ENCODE results near the gene WLS.

Gene WLS

DNA sequence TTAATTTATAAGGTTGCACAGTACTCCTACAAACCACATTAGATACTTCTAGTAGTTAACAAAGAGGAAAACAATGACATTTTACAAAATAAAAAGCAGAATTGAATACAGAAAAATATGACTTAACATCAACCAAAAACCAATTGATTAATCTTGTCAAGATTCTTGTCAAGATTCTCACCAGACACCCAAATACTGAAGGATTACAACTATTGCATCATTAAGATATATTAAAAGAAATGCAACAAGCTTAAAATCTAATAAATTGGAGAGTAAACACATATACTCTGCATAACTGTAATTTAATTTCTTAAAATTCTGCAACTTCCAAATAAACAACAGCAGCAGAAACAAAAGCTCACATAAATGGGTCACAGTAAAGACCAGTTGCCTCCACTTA lies 4.7 kb downstream of the WLS start:
- Histone ChIP-seq H3K4me3 (IDR thresholded peaks at IDR 0.05; ENCODE audit: insufficient read depth, low read depth, low read length) (no peak overlapping the region), H3K9ac (no peak overlapping the region), H2AFZ (ENCODE audit: low read depth) (no peak overlapping the region), H3K36me3 (ENCODE audit: insufficient read depth) (no peaks in the 10 kb centered on the region), H3K27ac (no peak overlapping the region), H3K79me2 (ENCODE audit: insufficient read depth, low read depth) (no peaks in the 10 kb centered on the region), H4K20me1 (ENCODE audit: insufficient read depth) (no peaks in the 10 kb centered on the region), H3K27me3 (ENCODE audit: insufficient read depth, low read depth) (no peaks in the 10 kb centered on the region), H3K4me1 (ENCODE audit: low read depth, poor library complexity, severe bottlenecking) (no peaks in the 10 kb centered on the region), H3K4me2 (no peak overlapping the region)
- TF ChIP-seq, protein P1, sequence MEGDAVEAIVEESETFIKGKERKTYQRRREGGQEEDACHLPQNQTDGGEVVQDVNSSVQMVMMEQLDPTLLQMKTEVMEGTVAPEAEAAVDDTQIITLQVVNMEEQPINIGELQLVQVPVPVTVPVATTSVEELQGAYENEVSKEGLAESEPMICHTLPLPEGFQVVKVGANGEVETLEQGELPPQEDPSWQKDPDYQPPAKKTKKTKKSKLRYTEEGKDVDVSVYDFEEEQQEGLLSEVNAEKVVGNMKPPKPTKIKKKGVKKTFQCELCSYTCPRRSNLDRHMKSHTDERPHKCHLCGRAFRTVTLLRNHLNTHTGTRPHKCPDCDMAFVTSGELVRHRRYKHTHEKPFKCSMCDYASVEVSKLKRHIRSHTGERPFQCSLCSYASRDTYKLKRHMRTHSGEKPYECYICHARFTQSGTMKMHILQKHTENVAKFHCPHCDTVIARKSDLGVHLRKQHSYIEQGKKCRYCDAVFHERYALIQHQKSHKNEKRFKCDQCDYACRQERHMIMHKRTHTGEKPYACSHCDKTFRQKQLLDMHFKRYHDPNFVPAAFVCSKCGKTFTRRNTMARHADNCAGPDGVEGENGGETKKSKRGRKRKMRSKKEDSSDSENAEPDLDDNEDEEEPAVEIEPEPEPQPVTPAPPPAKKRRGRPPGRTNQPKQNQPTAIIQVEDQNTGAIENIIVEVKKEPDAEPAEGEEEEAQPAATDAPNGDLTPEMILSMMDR (conservative IDR thresholded peaks at IDR 0.05; ENCODE audit: low read depth, low read length), result no peak

DNA sequence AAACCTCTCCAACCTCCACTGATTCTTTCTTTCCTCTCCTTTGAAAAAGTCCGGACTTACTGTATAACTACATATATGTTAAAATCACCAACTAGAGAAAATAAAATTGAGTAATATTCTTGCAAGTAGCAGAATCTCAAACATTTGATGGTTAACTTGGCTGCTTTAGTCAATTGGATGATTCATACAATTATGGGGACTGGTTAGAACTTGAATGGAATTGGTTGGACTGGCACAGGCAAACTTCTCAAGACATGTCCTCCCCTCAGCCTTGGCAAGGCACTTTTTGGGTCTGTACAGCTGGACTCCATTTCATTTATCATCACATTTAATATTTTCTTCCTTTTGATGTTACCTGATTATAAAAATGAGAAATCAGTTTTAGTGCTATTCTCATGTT lies 6.5 kb downstream of the WLS start:
- Histone ChIP-seq H4K20me1 (ENCODE audit: insufficient read depth) (no peaks in the 10 kb centered on the region), H3K36me3 (ENCODE audit: insufficient read depth) (no peaks in the 10 kb centered on the region), H3K4me1 (ENCODE audit: low read depth, poor library complexity, severe bottlenecking) (no peaks in the 10 kb centered on the region), H3K4me3 (IDR thresholded peaks at IDR 0.05; ENCODE audit: insufficient read depth, low read depth, low read length) (no peak overlapping the region), H3K79me2 (ENCODE audit: insufficient read depth, low read depth) (no peaks in the 10 kb centered on the region), H2AFZ (ENCODE audit: low read depth) (no peak overlapping the region), H3K27me3 (ENCODE audit: insufficient read depth, low read depth) (no peaks in the 10 kb centered on the region), H3K4me2 (no peak overlapping the region), H3K27ac (no peak overlapping the region), H3K9ac (no peak overlapping the region)
- TF ChIP-seq, protein P1 (conservative IDR thresholded peaks at IDR 0.05; ENCODE audit: low read depth, low read length), result no peak

DNA sequence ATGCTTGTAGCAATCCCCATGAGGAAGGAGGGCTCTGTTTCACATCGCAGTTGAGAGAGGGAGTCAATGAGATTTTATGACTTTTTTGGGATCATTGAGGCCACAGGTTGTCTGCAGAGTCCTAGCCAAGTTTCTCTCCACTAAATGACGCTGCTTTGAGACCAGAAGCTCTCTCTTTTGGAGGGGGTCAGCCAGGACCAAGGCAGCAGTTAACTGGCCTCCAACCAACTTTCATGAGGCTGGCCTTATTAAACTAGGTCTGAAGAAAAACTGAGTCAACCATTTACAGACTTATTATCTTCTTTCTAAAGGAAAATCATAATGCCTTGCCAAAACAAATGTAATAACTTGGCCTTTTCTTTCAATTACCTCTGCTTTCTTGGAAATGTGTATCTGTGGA lies 8.6 kb downstream of the WLS start:
- H2AFZ ChIP-seq (ENCODE audit: low read depth), result no peak overlapping the region
- no peaks in the 10 kb centered on the region for H3K27me3 ChIP-seq (ENCODE audit: insufficient read depth, low read depth)
- no peak overlapping the region for H3K4me3 ChIP-seq (IDR thresholded peaks at IDR 0.05; ENCODE audit: insufficient read depth, low read depth, low read length)
- TF ChIP-seq, protein P1 (conservative IDR thresholded peaks at IDR 0.05; ENCODE audit: low read depth, low read length), result no peak
- H3K27ac ChIP-seq, result no peak overlapping the region
- no peak overlapping the region for H3K4me2 ChIP-seq
- H3K9ac ChIP-seq, result no peak overlapping the region
- no peaks in the 10 kb centered on the region for H4K20me1 ChIP-seq (ENCODE audit: insufficient read depth)
- H3K36me3 ChIP-seq (ENCODE audit: insufficient read depth), result no peaks in the 10 kb centered on the region
- H3K4me1 ChIP-seq (ENCODE audit: low read depth, poor library complexity, severe bottlenecking), result no peaks in the 10 kb centered on the region
- no peaks in the 10 kb centered on the region for H3K79me2 ChIP-seq (ENCODE audit: insufficient read depth, low read depth)

DNA sequence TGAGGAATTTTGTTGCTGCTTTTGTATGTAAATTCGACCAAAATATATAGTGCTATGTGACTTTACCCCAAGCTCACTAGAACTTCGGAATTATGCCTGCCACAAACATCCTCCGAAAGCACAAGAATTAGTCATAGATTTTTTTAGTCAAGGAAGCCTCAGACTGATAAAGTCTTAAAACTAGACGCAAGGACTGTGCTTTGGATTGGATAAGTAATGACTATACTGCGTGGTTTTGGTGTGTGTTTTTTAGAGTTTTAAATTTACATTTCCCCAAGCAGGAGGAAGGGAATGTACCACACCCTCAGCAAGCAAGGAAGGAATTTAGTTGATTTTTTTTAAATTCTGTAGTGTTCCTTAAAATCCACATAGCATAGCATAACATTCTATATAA lies 10.3 kb downstream of the WLS start:
- Histone ChIP-seq H3K4me3 (IDR thresholded peaks at IDR 0.05; ENCODE audit: insufficient read depth, low read depth, low read length) (no peak overlapping the region), H2AFZ (ENCODE audit: low read depth) (no peak overlapping the region), H3K4me1 (ENCODE audit: low read depth, poor library complexity, severe bottlenecking) (no peaks in the 10 kb centered on the region), H3K27me3 (ENCODE audit: insufficient read depth, low read depth) (no peaks in the 10 kb centered on the region), H3K79me2 (ENCODE audit: insufficient read depth, low read depth) (no peaks in the 10 kb centered on the region), H4K20me1 (ENCODE audit: insufficient read depth) (no peaks in the 10 kb centered on the region), H3K36me3 (ENCODE audit: insufficient read depth) (no peaks in the 10 kb centered on the region), H3K27ac (no peak overlapping the region), H3K9ac (no peak overlapping the region), H3K4me2 (no peak overlapping the region)
- TF ChIP-seq, protein P1 (conservative IDR thresholded peaks at IDR 0.05; ENCODE audit: low read depth, low read length), result no peak
